Smooth muscle cell (in vitro differentiated cells): ENCODE data around the gene PDZD2. TPM values are rescaled to one million over a fixed set of nuclear protein-coding genes. Genes with fewer than 3 reads are reported as not detected.

ENCODE experiments used
- DNase-seq: peaks from one replicate; lab custom pipeline; 2025; ENCODE audit not compliant: unreplicated experiment; lab: John Stamatoyannopoulos, UW
- H2AFZ ChIP-seq: fragments of 200-600 bp; sonication (generic); 2 replicates; pipeline ENCODE4 v1.6.0; 2016; ENCODE audit warnings: antibody characterized with exemption, low read depth, mild to moderate bottlenecking
- H3F3A ChIP-seq: fragments of 200-600 bp; sonication (generic); 2 replicates; pipeline ENCODE4 v1.6.0; 2017; ENCODE audit warnings: antibody characterized with exemption, low read depth
- H3K27ac ChIP-seq: fragments of 200-600 bp; sonication (generic); 2 replicates; pipeline ENCODE4 v1.5.1; 2016; ENCODE audit warnings: low read depth, mild to moderate bottlenecking
- H3K27me3 ChIP-seq: fragments of 200-600 bp; sonication (generic); 2 replicates; pipeline ENCODE4 v1.6.1; 2016; ENCODE audit warnings: low read depth, mild to moderate bottlenecking
- H3K36me3 ChIP-seq: fragments of 200-600 bp; sonication (generic); 2 replicates; pipeline ENCODE4 v1.5.1; 2016; ENCODE audit warnings: low read depth
- H3K4me1 ChIP-seq: fragments of 200-600 bp; sonication (generic); 2 replicates; pipeline ENCODE4 v1.5.1; 2016; ENCODE audit warnings: low read depth
- H3K4me2 ChIP-seq: fragments of 200-600 bp; sonication (generic); 2 replicates; pipeline ENCODE4 v1.6.0; 2016; ENCODE audit warnings: mild to moderate bottlenecking
- H3K4me3 ChIP-seq: fragments of 200-600 bp; sonication (generic); 2 replicates; pipeline ENCODE4 v1.5.1; 2016; ENCODE audit warnings: mild to moderate bottlenecking
- H3K79me2 ChIP-seq: fragments of 200-600 bp; sonication (generic); 2 replicates; pipeline ENCODE4 v1.6.0; 2016; ENCODE audit warnings: low read depth, mild to moderate bottlenecking
- H3K9ac ChIP-seq: fragments of 200-600 bp; sonication (generic); 2 replicates; pipeline ENCODE4 v1.6.0; 2016; ENCODE audit warnings: low read depth
- H3K9me3 ChIP-seq: fragments of 200-600 bp; sonication (generic); replicated peaks from 2 replicates; pipeline ENCODE4 v1.5.1; 2016; ENCODE audit warnings: low read depth
- H4K20me1 ChIP-seq: fragments of 200-600 bp; sonication (generic); 2 replicates; pipeline ENCODE4 v1.6.0; 2016; ENCODE audit warnings: low read depth
- WGBS: methylation state at CpG from one replicate; pipeline ENCODE4 v1.1.7; 2016; ENCODE audit warnings: low lambda C conversion rate; 5-methylcytosine and 5-hydroxymethylcytosine counted together
- polyA plus RNA-seq: library from polyadenylated mRNA; unstranded; fragments of >200 nt; fragmentation: Nextera tagmentation; extraction: Ambion mirVana; gene quantifications from 2 replicates; pipeline ENCODE4 v1.2.1, GENCODE V29; 2016
- total RNA-seq: library from RNA; depleted of rRNA; stranded (reverse); fragments of >200 nt; gene quantifications from 2 replicates; pipeline ENCODE4 v1.2.3, GENCODE V29; 2014
- TF ChIP-seq, protein P1 (sequence below): fragments of 200-600 bp; sonication (generic); IDR thresholded peaks from 2 replicates; pipeline ENCODE4 v1.5.1; 2017; ENCODE audit warnings: borderline replicate concordance, mild to moderate bottlenecking, antibody characterized with exemption; ENCODE audit not compliant: insufficient read depth, poor library complexity, severe bottlenecking

PDZD2 gene
- total and polyA plus RNA-seq, 2 experiments from 2014 or later: 3.2 to 4.1 TPM

DNA sequence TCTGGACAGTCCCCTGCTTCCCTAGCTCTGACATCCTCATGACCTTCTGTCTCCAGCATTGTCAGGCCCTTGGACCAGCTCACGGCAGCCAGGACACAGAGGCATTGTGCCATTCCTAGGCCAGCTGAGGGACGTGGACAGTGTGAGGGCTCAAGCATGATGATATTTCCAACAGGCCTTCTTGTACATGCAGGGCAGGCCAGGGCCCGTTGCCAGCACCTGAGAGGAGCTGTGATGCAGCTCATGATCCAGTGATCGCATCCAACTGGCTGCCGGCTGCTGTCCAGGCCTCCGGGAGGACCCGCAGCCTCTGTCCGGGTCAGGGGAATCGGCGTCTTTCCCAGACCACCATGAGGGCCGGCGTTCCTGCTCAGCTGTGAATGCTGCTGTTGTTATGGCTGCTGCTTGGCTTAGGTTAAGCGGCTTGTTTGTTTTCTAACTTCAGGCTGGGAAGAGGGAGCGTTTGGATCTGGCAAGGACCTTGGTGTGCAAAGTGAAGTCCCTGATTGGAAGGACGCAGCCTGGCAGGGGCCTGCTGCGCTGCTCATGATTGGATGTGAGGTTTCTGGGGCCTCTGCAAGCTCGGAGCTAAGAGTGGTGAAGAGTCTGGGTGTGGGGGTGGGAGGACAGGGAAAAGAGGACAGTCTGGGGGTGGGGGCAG is 53.8 kb downstream of the PDZD2 start:
- Histone ChIP-seq H4K20me1 (no peaks in the 10 kb centered on the region), H3K79me2 (no peaks in the 10 kb centered on the region), H3K4me3 (no peak overlapping the region), H3K27ac (no peak overlapping the region), H3K4me1 (no peaks in the 10 kb centered on the region), H3K9me3 (no peaks in the 10 kb centered on the region), H3F3A (no peaks in the 10 kb centered on the region), H3K4me2 (no peak overlapping the region), H2AFZ (no peak overlapping the region), H3K36me3 (no peaks in the 10 kb centered on the region), H3K27me3 (no peaks in the 10 kb centered on the region), H3K9ac (no peak overlapping the region)
- 95% methylated on average over 17 of the region's 17 CpGs for WGBS
- no peak for DNase-seq
- TF ChIP-seq, protein P1, sequence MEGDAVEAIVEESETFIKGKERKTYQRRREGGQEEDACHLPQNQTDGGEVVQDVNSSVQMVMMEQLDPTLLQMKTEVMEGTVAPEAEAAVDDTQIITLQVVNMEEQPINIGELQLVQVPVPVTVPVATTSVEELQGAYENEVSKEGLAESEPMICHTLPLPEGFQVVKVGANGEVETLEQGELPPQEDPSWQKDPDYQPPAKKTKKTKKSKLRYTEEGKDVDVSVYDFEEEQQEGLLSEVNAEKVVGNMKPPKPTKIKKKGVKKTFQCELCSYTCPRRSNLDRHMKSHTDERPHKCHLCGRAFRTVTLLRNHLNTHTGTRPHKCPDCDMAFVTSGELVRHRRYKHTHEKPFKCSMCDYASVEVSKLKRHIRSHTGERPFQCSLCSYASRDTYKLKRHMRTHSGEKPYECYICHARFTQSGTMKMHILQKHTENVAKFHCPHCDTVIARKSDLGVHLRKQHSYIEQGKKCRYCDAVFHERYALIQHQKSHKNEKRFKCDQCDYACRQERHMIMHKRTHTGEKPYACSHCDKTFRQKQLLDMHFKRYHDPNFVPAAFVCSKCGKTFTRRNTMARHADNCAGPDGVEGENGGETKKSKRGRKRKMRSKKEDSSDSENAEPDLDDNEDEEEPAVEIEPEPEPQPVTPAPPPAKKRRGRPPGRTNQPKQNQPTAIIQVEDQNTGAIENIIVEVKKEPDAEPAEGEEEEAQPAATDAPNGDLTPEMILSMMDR: no peak

DNA sequence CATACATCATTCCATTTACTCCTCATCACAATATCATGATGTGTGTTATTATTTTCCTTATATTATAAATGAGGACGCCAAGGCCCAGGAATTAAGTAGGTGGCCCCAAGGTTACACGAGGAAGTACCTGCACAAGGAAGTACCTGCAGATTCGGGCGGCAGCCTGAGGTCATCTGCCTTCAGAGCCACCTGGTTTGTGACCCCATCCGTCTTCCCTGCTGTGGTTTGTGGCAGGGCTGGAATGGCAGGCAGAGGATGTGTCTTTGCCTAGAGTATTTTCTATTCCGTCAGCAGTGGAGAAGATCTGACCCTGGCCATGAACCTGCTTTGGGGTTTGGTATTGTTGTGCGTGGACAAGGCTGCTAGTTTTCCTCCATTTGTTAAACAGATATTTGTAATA is 59.7 kb downstream of the PDZD2 start:
- WGBS: 79% methylated on average over 7 of the region's 7 CpGs
- Histone ChIP-seq H3K4me2 (no peak overlapping the region), H3K4me3 (no peak overlapping the region)

DNA sequence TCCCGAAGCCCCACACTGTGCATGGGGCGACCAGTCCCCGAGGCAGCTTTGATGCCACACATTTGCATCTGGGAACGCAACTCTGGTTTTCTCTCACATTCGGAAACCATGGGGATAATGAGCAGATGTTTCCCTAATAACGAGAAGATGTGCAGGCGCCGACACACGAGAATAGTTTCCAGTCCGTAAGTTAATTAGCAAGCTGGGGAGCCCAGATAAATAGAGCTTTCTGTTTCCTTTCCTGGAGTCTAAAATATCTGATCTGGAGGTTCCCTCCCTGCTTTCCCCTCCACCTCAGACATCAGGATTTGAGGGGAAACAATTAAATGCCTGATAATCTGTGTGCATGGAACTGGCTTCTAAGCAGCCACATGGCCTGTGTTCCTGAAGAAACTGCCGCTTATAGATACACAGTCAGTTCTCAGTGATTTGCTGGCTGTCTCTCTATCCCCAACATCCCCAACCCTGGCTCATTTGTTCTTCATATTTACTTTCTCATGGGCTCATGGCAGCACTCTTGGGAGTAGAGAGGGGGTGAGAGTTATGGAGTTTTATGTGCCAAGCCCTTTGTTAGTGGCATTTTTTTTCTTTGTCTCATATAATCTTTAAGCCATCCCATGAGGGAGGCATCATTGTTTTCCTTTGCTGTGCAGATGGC is 62.8 kb downstream of the PDZD2 start:
- Histone ChIP-seq H4K20me1 (no peaks in the 10 kb centered on the region), H3K79me2 (no peaks in the 10 kb centered on the region), H3K4me3 (no peak overlapping the region), H3K4me2 (peak overlapping the region; percentile 66), H3K36me3 (no peaks in the 10 kb centered on the region), H3K27me3 (no peaks in the 10 kb centered on the region), H3K27ac (peak overlapping the region; percentile 54), H2AFZ (peak overlapping the region; percentile 79), H3K4me1 (peaks cover 13% of the 10 kb centered on the region), H3F3A (no peaks in the 10 kb centered on the region), H3K9ac (peak overlapping the region; percentile 8), H3K9me3 (no peaks in the 10 kb centered on the region)
- 36% methylated on average over 11 of the region's 11 CpGs for WGBS
- TF ChIP-seq, protein P1: no peak
- DNase-seq: no peak

More for the DNA sequence above, 59.7 kb downstream of the PDZD2 start:
- H3K27me3 ChIP-seq: no peaks in the 10 kb centered on the region
- no peak overlapping the region for H3K9ac ChIP-seq
- H3K36me3 ChIP-seq: no peaks in the 10 kb centered on the region
- H4K20me1 ChIP-seq: no peaks in the 10 kb centered on the region
- TF ChIP-seq, protein P1: no peak
- no peak overlapping the region for H2AFZ ChIP-seq
- no peaks in the 10 kb centered on the region for H3F3A ChIP-seq
- H3K27ac ChIP-seq: no peak overlapping the region
- H3K9me3 ChIP-seq: no peaks in the 10 kb centered on the region
- peaks cover 13% of the 10 kb centered on the region for H3K4me1 ChIP-seq
- H3K79me2 ChIP-seq: no peaks in the 10 kb centered on the region
- DNase-seq: no peak

DNA sequence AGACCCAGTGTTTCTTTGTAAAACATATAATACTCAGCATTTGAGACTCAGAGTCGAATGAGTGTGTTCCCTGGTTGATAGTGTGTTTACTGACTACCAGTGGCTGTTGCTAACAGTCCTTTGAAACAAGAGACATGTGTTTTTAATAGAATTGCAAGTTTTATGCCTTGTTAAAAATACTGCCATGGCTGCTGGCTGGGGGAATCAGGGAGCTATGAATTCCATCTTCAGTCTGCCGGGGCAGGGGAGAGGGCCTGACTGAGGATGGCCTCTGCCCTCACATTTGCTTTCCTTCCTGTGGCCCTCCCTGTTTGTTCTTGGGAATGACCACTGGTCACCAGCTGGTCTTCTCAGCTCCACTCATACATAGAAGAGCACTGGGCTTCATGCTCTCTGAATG is 63.8 kb downstream of the PDZD2 start:
- Histone ChIP-seq H3K27me3 (no peaks in the 10 kb centered on the region), H3K9ac (no peak overlapping the region), H4K20me1 (no peaks in the 10 kb centered on the region), H3K36me3 (no peaks in the 10 kb centered on the region), H3K27ac (peak overlapping the region; percentile 54), H3K4me2 (no peak overlapping the region), H3K4me3 (no peak overlapping the region), H3F3A (no peaks in the 10 kb centered on the region), H3K4me1 (peaks cover 13% of the 10 kb centered on the region), H3K9me3 (no peaks in the 10 kb centered on the region), H3K79me2 (no peaks in the 10 kb centered on the region), H2AFZ (peak overlapping the region; percentile 44)
- 34% methylated on average over 2 of the region's 2 CpGs for WGBS
- DNase-seq: no peak
- TF ChIP-seq, protein P1: no peak
